Epithelial cell of proximal tubule (primary cell): ENCODE results near the gene CDH20. TPM values are rescaled to one million over a fixed set of nuclear protein-coding genes. Genes with fewer than 3 reads are reported as not detected.

Experiments used
- DNase-seq: peaks from one replicate; pipeline ENCODE4 v3.0.0-alpha.2; 2011; ENCODE audit warnings: low read depth
- H3K4me3 ChIP-seq: 2 replicates; pipeline ENCODE4 v1.5.1; 2011; ENCODE audit warnings: low read depth, mild to moderate bottlenecking, low read length
- CTCF ChIP-seq: conservative IDR thresholded peaks from 2 replicates; pipeline ENCODE4 v1.5.1; 2012; ENCODE audit warnings: low read depth, mild to moderate bottlenecking, low read length
- total RNA-seq: library from RNA; depleted of rRNA; stranded (reverse); fragments of >200 nt; gene quantifications from 2 replicates; pipeline ENCODE4 v1.2.3, GENCODE V29; 2015

CDH20 gene
- total RNA-seq, 1 donor from 2014 or later, result not detected

- TF ChIP-seq CTCF, result no peak
- no peak overlapping the region for H3K4me3 ChIP-seq
- no peak for DNase-seq
These were observed 202.2 kb downstream of the CDH20 start for GRCh38 chr18:61535401-61535800.

- DNase-seq, result no peak
- H3K4me3 ChIP-seq, result no peak overlapping the region
These were observed 208.4 kb downstream of the CDH20 start for GRCh38 chr18:61541673-61542072.

GRCh38 chr18:61542596-61542995, 209.4 kb downstream of the CDH20 start:
- TF ChIP-seq CTCF, result no peak
- no peak overlapping the region for H3K4me3 ChIP-seq
- no peak for DNase-seq

More at GRCh38 chr18:61541673-61542072, 208.4 kb downstream of the CDH20 start:
- TF ChIP-seq CTCF, result no peak

GRCh38 chr18:61543518-61543917, 210.3 kb downstream of the CDH20 start:
- no peak for DNase-seq
- no peak for TF ChIP-seq CTCF

GRCh38 chr18:61544178-61544577, 210.9 kb downstream of the CDH20 start:
- no peak overlapping the region for H3K4me3 ChIP-seq
- no peak for TF ChIP-seq CTCF
- no peak for DNase-seq

More at GRCh38 chr18:61543518-61543917, 210.3 kb downstream of the CDH20 start:
- no peak overlapping the region for H3K4me3 ChIP-seq

GRCh38 chr18:61545281-61546245, 212.3 kb downstream of the CDH20 start:
- TF ChIP-seq CTCF, result no peak

More at GRCh38 chr18:61545281-61546245, 212.3 kb downstream of the CDH20 start:
- H3K4me3 ChIP-seq, result no peak overlapping the region
- no peak for DNase-seq
